ENCODE results near the gene HSPA1A.
A peak's percentile ranks its signal among the peaks of the same experiment; 100 is the strongest.
"Not testable (repeated sequence)": the region's sequence is repeated elsewhere in the genome, so short reads cannot be mapped to it uniquely, and the experiment has no call there.

Gene HSPA1A

DNA sequence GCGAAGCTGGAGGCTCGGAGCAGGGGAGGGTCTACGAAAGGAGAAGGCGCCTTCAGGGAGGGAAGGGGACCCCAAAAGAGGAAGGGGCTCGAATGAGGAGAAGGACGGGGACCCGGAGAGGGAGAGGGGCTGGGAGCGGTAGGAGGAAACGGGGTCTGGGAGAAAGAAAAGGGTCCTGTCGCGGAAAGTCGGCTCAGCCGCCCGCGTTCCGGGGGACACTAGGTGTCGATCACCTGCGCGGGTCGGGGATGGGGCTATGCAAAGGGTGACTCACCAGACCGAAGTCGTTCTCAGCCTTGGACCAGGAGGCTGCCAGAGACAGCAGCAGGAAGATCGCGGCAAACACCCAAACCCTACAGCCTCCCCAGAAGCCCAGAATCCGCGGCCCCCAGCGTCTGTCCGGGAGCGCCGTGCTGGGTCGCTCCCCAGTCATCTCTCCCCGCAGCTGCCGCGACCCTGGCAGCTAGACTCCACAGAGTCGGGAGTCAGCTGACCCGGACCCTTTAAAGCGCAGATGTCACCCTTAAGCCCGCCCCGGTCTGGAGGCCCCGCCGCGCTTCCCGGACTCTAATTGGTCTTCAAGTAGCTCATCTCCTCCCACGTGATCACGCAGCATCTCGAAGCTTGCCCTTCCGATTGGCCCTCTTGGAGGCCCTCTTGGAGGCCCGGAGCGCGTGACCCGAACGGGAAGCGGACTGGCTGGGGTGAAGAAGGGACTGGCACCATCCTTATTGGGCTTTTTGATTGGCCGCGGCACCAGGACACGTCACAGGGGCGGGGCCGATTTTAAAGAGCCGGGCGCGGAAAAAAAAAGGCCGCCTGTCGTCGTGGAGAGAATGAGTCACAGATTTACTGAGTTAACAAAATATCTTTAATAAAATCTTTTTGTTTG is 47.2 kb downstream of the HSPA1A start, which contains the start of gene NEU1:
Gene NEU1 (minus strand): TSS at position 478 of the 892 bp plus-strand sequence. CDS start 45 bp downstream, at position 433.
- peak; percentile 96 to 99 (median 99) for DNase-seq (ENCODE audit: low read depth in 2 of 3, low spot score in 1 of 3)

DNA sequence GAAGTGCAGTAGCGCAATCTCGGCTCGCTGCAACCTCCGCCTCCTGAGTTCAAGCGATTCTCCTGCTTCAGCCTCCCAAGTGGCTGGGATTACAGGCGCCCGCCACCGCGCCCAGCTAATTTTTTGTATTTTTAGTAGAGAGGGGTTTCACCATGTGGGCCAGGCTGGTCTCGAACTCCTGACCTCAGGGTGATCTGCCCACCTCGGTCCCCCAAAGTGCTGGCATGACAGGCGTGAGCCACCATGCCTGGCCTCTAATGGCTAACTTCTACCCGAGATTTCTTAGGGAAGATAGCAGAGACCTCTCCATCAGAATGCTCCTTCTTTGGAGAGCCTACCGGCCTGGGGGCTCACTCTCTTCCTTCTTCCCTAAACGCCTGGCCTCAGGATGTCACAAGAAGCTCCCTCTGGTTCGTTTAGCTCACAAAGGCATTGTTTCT is 48.8 kb downstream of the HSPA1A start:
- not testable (repeated sequence) for DNase-seq (ENCODE audit: low read depth in 2 of 3, low spot score in 1 of 3)

DNA sequence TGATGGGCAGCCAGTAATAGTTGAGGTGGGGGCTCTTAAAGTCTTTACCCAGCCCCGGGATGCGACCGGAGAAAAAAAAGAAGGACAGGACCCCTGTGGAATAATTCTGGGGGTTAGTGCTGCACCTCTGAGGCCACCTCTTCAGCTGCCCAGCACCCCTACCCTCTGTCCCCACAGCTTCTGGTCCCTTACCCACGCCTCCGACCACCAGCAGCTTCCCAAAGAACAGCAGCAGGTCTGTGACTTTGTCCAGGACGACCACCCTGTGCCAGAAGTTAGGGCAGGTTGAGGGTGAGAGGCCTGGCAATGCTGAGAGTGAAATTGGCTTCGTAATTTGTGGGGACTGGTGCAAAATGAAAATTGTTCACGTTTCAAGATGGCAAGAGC is 49.5 kb downstream of the HSPA1A start:
- DNase-seq (ENCODE audit: low read depth in 2 of 3, low spot score in 1 of 3), result no peak

DNA sequence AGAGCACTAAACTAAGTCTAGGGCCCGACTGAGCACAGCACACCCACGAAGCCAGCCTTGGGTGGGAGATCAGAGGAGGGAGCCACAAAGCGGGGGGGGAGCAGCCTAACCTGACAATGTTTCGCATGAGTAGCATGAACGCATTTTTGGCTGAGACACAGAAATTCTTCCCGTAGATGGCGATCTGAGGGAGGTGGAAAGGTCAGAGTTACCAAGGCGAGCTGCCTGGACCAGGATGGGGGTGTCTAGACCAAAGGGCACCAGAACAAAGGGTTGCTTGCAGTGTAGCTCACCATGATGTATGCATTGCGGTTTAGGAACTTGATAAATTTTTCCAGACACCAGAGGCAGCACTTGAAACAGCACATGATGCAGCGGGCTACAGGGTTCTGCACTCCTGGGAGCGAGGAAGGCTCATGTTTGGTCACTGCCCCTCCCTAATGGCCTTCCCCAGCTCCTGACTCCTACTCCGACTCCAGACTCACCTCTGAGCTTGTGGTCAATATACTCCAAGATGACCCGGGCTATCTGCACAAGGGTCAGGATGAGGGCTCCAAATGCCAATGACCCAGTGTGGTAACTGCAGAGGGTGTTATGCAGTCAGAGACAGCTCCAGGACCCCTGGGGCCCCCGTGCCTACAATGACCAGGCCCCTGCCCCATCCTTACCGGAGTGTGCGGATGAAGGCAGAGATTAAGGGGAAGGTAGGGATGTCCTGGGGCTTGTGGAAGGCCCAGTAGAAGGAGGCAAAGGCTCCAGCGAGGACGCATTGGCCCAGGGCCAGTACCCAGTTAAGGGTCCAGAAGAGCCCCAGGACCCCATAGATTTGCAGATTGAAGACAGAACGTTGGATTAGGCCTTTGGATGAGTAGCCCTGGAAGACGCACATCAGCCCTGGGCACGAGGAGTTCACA is 50.1 kb downstream of the HSPA1A start:
- no peak for DNase-seq (ENCODE audit: low read depth in 2 of 3, low spot score in 1 of 3)

Measured in stimulated activated CD4-positive, alpha-beta T cell treated with anti-CD3 and anti-CD28 coated beads, Interleukin-12 subunit alpha, Interleukin-12 subunit beta, amount 100 ng/mL, for 48 hours (primary cell).